Activated naive CD8-positive, alpha-beta T cell treated with anti-CD3 and anti-CD28 coated beads, Interleukin-2, amount 10 ng/mL, durations not matched to agents 7 days and 5 days (primary cell): ENCODE data around the gene TIGIT. TPM values are rescaled to one million over a fixed set of nuclear protein-coding genes. Genes with fewer than 3 reads are reported as not detected.

Experiments used
- ATAC-seq: fragments of 150-1000 bp; cut with Tn5 transposase; one replicate; pipeline ENCODE4 v1.10.0; 2021; ENCODE audit warnings: low read depth, moderate library complexity
- POLR2A ChIA-PET: fragments of 350-600 bp; sonication (Branson Sonifier 250); formaldehyde crosslinking; loops from one replicate; lab custom pipeline; 2021; ENCODE audit warnings: antibody characterized with exemption; lab: Charles Lee
- DNase-seq: peaks from one replicate; pipeline ENCODE4 v3.0.0; 2021
- H3K27ac Mint-ChIP-seq: one replicate; pipeline ENCODE4 v1.8.0; 2022; ENCODE audit warnings: mild to moderate bottlenecking, mixed read lengths
- H3K27me3 Mint-ChIP-seq: one replicate; pipeline ENCODE4 v1.8.0; 2022; ENCODE audit warnings: mild to moderate bottlenecking, moderate library complexity, mixed read lengths
- H3K36me3 Mint-ChIP-seq: one replicate; pipeline ENCODE4 v1.8.0; 2021; ENCODE audit warnings: mild to moderate bottlenecking, mixed read lengths
- H3K4me1 Mint-ChIP-seq: one replicate; pipeline ENCODE4 v1.8.0; 2021; ENCODE audit warnings: mixed read lengths
- H3K4me3 Mint-ChIP-seq: one replicate; pipeline ENCODE4 v1.8.0; 2022; ENCODE audit warnings: mild to moderate bottlenecking, moderate library complexity, mixed read lengths
- H3K9me3 Mint-ChIP-seq: one replicate; pipeline ENCODE4 v1.8.0; 2021; ENCODE audit warnings: mixed read lengths
- total RNA-seq, 2 experiments: library from RNA; stranded (reverse); gene quantifications; one replicate each; pipeline ENCODE4 v1.2.3, GENCODE V29; 2021

The TIGIT gene
- total RNA-seq, 2 experiments from 2014 or later: 35.5 to 42.4 TPM

GRCh38 chr3:114290911-114291901 lies 2.6 kb upstream of the TIGIT start:
- POLR2A ChIA-PET: interaction anchor here (0.8 to 2.1 kb wide), 5 partner anchors 16 to 77 kb away, joined by 3 to 15 read pairs (median 4); no protein-coding TSS in a partner anchor
- ATAC-seq (peak; percentile 87), DNase-seq (peak; percentile 89)
- peak overlapping the region; percentile 75 for H3K4me3 Mint-ChIP-seq
- H3K9me3 Mint-ChIP-seq: no peaks in the 10 kb centered on the region
- H3K27me3 Mint-ChIP-seq: no peaks in the 10 kb centered on the region
- H3K27ac Mint-ChIP-seq: peak overlapping the region; percentile 90
- H3K4me1 Mint-ChIP-seq: peaks cover 20% of the 10 kb centered on the region
- peaks cover 2% of the 10 kb centered on the region for H3K36me3 Mint-ChIP-seq

DNA sequence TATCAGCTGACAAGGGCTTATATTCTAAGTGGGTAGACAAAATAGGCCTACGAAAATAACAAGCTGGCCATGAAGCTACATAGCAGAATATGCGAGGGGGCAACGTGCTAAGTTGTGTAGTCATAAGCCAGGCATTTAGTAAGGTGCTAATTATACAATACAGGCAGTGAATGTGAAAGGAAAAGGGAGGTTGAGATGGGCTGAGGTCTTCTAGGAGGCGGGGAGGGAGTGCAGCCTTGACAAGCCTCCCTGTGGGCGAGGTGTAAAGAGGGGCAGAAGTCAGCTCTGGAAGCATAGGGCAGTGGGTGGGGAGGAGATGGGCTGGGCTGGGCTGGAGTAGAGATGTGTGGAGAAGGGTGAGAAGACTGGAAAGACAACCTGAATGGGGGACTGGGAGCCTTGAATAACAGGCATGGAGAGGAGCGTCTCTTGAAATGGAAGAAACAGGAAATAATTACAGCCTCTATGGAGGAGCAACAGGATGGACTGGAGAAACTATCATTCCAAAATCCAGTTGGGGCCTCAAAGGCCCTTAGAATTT lies 1.2 kb downstream of the TIGIT start:
- DNase-seq (no peak), ATAC-seq (no peak)
- POLR2A ChIA-PET: no interaction called here
- no peaks in the 10 kb centered on the region for H3K27me3 Mint-ChIP-seq
- peaks cover 2% of the 10 kb centered on the region for H3K36me3 Mint-ChIP-seq
- no peaks in the 10 kb centered on the region for H3K9me3 Mint-ChIP-seq
- H3K27ac Mint-ChIP-seq: peak overlapping the region; percentile 64
- H3K4me3 Mint-ChIP-seq: peak overlapping the region; percentile 58
- H3K4me1 Mint-ChIP-seq: peaks cover 21% of the 10 kb centered on the region

GRCh38 chr3:114295946-114296345 lies 2.1 kb downstream of the TIGIT start:
- no peaks in the 10 kb centered on the region for H3K9me3 Mint-ChIP-seq
- H3K27me3 Mint-ChIP-seq: no peaks in the 10 kb centered on the region
- H3K4me3 Mint-ChIP-seq: no peak overlapping the region
- POLR2A ChIA-PET: no interaction called here
- no peak for ATAC-seq
- DNase-seq: no peak
- H3K27ac Mint-ChIP-seq: no peak overlapping the region
- H3K36me3 Mint-ChIP-seq: peaks cover 2% of the 10 kb centered on the region
- H3K4me1 Mint-ChIP-seq: peaks cover 19% of the 10 kb centered on the region

GRCh38 chr3:114299421-114299820 lies 5.6 kb downstream of the TIGIT start:
- H3K4me3 Mint-ChIP-seq: no peak overlapping the region
- POLR2A ChIA-PET: interaction anchor here (0.6 to 0.7 kb wide), 2 partner anchors 18 to 85 kb away, joined by 4 read pairs; no protein-coding TSS in a partner anchor
- no peaks in the 10 kb centered on the region for H3K27me3 Mint-ChIP-seq
- peaks cover 9% of the 10 kb centered on the region for H3K4me1 Mint-ChIP-seq
- no peaks in the 10 kb centered on the region for H3K9me3 Mint-ChIP-seq
- ATAC-seq (peak; percentile 76), DNase-seq (no peak)
- peak overlapping the region; percentile 38 for H3K27ac Mint-ChIP-seq
- peaks cover 3% of the 10 kb centered on the region for H3K36me3 Mint-ChIP-seq

GRCh38 chr3:114299941-114300624 lies 6.3 kb downstream of the TIGIT start:
- no peak overlapping the region for H3K27ac Mint-ChIP-seq
- H3K9me3 Mint-ChIP-seq: no peaks in the 10 kb centered on the region
- POLR2A ChIA-PET: no interaction called here
- no peak for DNase-seq
- no peaks in the 10 kb centered on the region for H3K27me3 Mint-ChIP-seq
- H3K4me1 Mint-ChIP-seq: peaks cover 6% of the 10 kb centered on the region
- H3K36me3 Mint-ChIP-seq: peaks cover 2% of the 10 kb centered on the region
- ATAC-seq: no peak
- H3K4me3 Mint-ChIP-seq: no peak overlapping the region

DNA sequence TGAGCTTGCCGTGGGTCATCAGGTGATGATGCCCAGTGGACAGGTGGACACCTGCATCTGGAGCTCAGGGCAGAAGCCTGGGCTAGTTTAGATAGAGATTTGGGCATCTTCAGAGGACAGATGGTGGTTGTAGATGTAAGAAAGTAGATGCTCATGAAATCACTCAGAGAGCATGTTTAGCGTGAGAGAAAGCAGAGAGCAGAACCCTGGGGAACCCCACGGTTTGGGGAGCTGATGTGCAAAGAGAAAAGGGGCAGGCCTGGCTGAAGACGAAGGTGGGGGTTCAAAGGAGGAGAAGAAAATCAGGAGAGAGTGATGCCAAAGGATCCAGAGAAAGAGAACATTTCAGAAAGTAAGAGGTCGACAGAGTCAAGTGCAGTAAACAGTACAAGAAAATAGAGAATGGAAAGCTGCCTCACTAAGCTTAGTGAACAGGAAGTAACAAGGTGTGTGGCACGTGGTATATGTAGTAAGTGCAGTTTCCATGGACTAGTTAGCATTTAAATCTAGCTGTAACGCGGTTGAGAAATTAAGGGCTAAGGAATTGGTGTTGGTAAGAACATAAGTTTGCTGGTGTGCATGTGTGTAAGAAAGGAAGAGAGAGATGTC lies 13.5 kb downstream of the TIGIT start:
- ATAC-seq (no peak), DNase-seq (no peak)
- POLR2A ChIA-PET: interaction anchor here (0.9 to 1.6 kb wide), 4 partner anchors 16 to 94 kb away, joined by 3 to 6 read pairs (median 4); no protein-coding TSS in a partner anchor
- H3K27me3 Mint-ChIP-seq: no peaks in the 10 kb centered on the region
- H3K36me3 Mint-ChIP-seq: peaks cover 9% of the 10 kb centered on the region
- H3K4me1 Mint-ChIP-seq: peaks cover 29% of the 10 kb centered on the region
- H3K4me3 Mint-ChIP-seq: peak overlapping the region; percentile 41
- peaks cover 2% of the 10 kb centered on the region for H3K9me3 Mint-ChIP-seq
- H3K27ac Mint-ChIP-seq: peak overlapping the region; percentile 77

- Mint-ChIP-seq H3K27ac (peak overlapping the region; percentile 87), H3K36me3 (peaks cover 9% of the 10 kb centered on the region), H3K4me3 (peak overlapping the region; percentile 36), H3K4me1 (peaks cover 29% of the 10 kb centered on the region), H3K9me3 (peaks cover 2% of the 10 kb centered on the region), H3K27me3 (no peaks in the 10 kb centered on the region)
- DNase-seq: no peak
- no peak for ATAC-seq
- POLR2A ChIA-PET: interaction anchor here (0.9 to 1.6 kb wide), 3 partner anchors 89 to 94 kb away, joined by 3 to 6 read pairs (median 3); no protein-coding TSS in a partner anchor
These were observed 14.0 kb downstream of the TIGIT start for GRCh38 chr3:114307832-114308231.

GRCh38 chr3:114308377-114308776 lies 14.5 kb downstream of the TIGIT start:
- DNase-seq (no peak), ATAC-seq (peak; percentile 25)
- POLR2A ChIA-PET: interaction anchor here (1.0 to 1.6 kb wide), 2 partner anchors 90 to 93 kb away, joined by 3 to 6 read pairs; no protein-coding TSS in a partner anchor
- H3K36me3 Mint-ChIP-seq: peaks cover 9% of the 10 kb centered on the region
- peak overlapping the region; percentile 36 for H3K4me3 Mint-ChIP-seq
- peaks cover 29% of the 10 kb centered on the region for H3K4me1 Mint-ChIP-seq
- peaks cover 2% of the 10 kb centered on the region for H3K9me3 Mint-ChIP-seq
- H3K27me3 Mint-ChIP-seq: no peaks in the 10 kb centered on the region
- H3K27ac Mint-ChIP-seq: peak overlapping the region; percentile 87

DNA sequence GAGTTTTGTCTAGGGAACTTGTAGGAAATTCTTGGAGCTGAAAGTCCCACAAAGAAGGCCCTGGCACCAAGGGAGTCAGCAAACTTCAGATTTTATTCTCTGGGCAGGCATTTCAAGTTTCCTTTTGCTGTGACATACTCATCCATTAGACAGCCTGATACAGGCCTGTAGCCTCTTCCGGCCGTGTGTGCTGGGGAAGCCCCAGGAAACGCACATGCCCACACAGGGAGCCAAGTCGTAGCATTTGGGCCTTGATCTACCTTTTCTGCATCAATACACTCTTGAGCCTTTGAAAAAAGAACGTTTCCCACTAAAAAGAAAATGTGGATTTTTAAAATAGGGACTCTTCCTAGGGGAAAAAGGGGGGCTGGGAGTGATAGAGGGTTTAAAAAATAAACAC lies 15.0 kb downstream of the TIGIT start:
- POLR2A ChIA-PET: no interaction called here
- ATAC-seq (peak; percentile 95), DNase-seq (peak; percentile 38)
- H3K36me3 Mint-ChIP-seq: peaks cover 9% of the 10 kb centered on the region
- H3K27me3 Mint-ChIP-seq: no peaks in the 10 kb centered on the region
- peak overlapping the region; percentile 36 for H3K4me3 Mint-ChIP-seq
- peaks cover 30% of the 10 kb centered on the region for H3K4me1 Mint-ChIP-seq
- H3K9me3 Mint-ChIP-seq: peaks cover 2% of the 10 kb centered on the region
- H3K27ac Mint-ChIP-seq: peak overlapping the region; percentile 87

GRCh38 chr3:114310695-114311094 lies 16.9 kb downstream of the TIGIT start:
- ATAC-seq: no peak
- DNase-seq: no peak
- Mint-ChIP-seq H3K4me1 (peaks cover 39% of the 10 kb centered on the region), H3K27ac (no peak overlapping the region), H3K27me3 (no peaks in the 10 kb centered on the region), H3K4me3 (no peak overlapping the region), H3K9me3 (peaks cover 2% of the 10 kb centered on the region), H3K36me3 (peaks cover 9% of the 10 kb centered on the region)
- POLR2A ChIA-PET: no interaction called here

DNA sequence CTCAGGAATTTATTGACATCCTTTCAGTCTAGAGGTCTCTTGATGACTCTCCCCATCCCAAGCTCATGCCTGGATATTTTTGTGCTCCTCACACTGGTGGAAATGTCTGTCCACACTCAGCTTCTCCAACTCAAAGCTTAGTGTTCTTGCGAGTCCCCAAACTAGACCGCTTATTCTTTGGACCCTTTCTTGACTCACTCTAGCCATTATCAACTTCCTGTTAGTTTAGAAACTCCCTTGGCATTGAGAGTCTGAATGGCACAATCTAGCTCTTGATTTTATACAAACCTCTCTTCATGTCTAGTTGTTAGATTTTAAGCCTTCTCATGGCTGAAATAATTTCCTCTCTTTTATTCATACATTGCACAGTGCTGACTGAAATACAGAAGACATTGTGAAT lies 19.6 kb downstream of the TIGIT start:
- ATAC-seq: no peak
- no peak for DNase-seq
- POLR2A ChIA-PET: no interaction called here
- H3K4me3 Mint-ChIP-seq: no peak overlapping the region
- H3K27ac Mint-ChIP-seq: no peak overlapping the region
- peaks cover 29% of the 10 kb centered on the region for H3K4me1 Mint-ChIP-seq
- H3K9me3 Mint-ChIP-seq: no peaks in the 10 kb centered on the region
- H3K36me3 Mint-ChIP-seq: peaks cover 2% of the 10 kb centered on the region
- no peaks in the 10 kb centered on the region for H3K27me3 Mint-ChIP-seq

DNA sequence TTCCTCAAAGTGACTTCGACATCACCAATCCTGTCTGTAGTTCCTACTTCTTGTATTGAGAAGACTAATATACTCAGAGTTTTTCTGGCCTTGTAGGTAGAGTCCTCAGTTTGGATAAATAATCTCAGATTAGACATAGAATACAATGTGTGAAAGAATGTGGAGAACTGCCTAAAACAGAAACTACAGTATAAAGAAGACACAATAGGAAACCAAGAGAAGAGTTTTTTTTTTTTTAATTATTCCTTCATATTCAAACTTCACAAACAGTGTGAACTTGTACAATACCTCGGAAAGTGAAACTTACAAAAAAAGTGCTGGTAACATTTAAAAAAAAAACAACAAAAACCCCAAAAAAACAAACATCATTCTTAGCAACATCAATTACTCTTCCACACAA lies 20.5 kb downstream of the TIGIT start:
- ATAC-seq (no peak), DNase-seq (no peak)
- peaks cover 2% of the 10 kb centered on the region for H3K36me3 Mint-ChIP-seq
- peaks cover 22% of the 10 kb centered on the region for H3K4me1 Mint-ChIP-seq
- peak overlapping the region; percentile 22 for H3K27ac Mint-ChIP-seq
- no peaks in the 10 kb centered on the region for H3K27me3 Mint-ChIP-seq
- no peak overlapping the region for H3K4me3 Mint-ChIP-seq
- POLR2A ChIA-PET: no interaction called here
- H3K9me3 Mint-ChIP-seq: no peaks in the 10 kb centered on the region
